H1 (cell line): Measurements from ENCODE around the gene ABLIM1.

Source experiments
- EZH2 ChIP-seq: fragments of 200-600 bp; sonication (generic); IDR thresholded peaks from 2 replicates; pipeline ENCODE4 v1.7.1; 2012; ENCODE audit warnings: low read depth, mild to moderate bottlenecking, moderate library complexity, low read length, inconsistent platforms; ENCODE audit not compliant: severe bottlenecking
- RBBP5 ChIP-seq: IDR thresholded peaks from 2 replicates; pipeline ENCODE4 v1.7.1; 2012; ENCODE audit warnings: low read depth, mild to moderate bottlenecking, inconsistent platforms, low read length, moderate library complexity, borderline replicate concordance
- TBP ChIP-seq: IDR thresholded peaks from 2 replicates; pipeline ENCODE4 v1.6.1; 2011; ENCODE audit warnings: low read depth, low read length, improper control_type of control experiment
- YY1 ChIP-seq: IDR thresholded peaks from 2 replicates; pipeline ENCODE4 v1.6.1; 2011; ENCODE audit warnings: low read depth, mild to moderate bottlenecking, low read length

DNA sequence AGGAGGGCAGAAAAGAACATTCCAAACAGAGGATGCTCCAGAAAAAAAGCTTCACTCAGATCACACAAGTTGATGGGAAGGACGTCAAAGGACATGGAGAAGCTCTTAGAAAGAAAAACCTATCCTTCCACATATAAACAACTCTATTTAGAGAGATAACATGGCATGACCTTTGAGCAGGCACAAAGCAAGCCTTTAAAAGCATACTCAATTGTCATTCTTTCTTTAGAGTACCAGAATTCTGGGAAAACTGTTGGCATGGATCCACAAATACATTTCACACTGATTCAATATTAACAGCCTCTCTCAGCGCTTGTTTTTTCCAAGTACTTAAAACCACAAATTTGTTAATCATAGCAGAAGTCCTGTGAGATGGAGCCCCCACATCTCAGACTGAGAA is 7.3 kb upstream of the ABLIM1 start:
- TF ChIP-seq RBBP5 (no peak), YY1 (no peak), TBP (no peak), EZH2 (no peak)
